ENCODE results near the gene F3. TPM values are rescaled to one million over a fixed set of nuclear protein-coding genes. Genes with fewer than 3 reads are reported as not detected.

F3 gene
- polyA plus RNA-seq, 1 donor (not counting 4 experiments of a cell fraction or from before 2014, with no cell fraction given), result 1,409 TPM

GRCh38 chr1:94565901-94566300 is 24.3 kb upstream of the F3 start:
- H3K9me3 ChIP-seq (ENCODE audit: control insufficient read depth, low read depth, low read length), result peaks cover 3% of the 10 kb centered on the region
- no peak for TF ChIP-seq CTCF (optimal IDR thresholded peaks at IDR 0.05 in 1 of 3, IDR thresholded peaks at IDR 0.05 in 1 of 3, conservative IDR thresholded peaks at IDR 0.05 in 1 of 3; ENCODE audit: extremely low read depth in 1 of 3, insufficient read depth in 2 of 3, low read length in 3 of 3)
- no peak for TF ChIP-seq EZH2 (IDR thresholded peaks at IDR 0.05; ENCODE audit: low read length)
- no peak overlapping the region for H3K9ac ChIP-seq (ENCODE audit: control insufficient read depth, extremely low read depth, insufficient read depth, low read length)
- DNase-seq (ENCODE audit: low read depth, low spot score) (no peak), FAIRE-seq (no peak)
- dilution Hi-C loops (cut with MboI; ENCODE audit: extremely low pct_ligation_motif_present, low sequenced_read_pairs), result no loop called here
- no peaks in the 10 kb centered on the region for H3K79me2 ChIP-seq (ENCODE audit: control insufficient read depth, insufficient read depth, low read length)
- no peaks in the 10 kb centered on the region for H4K20me1 ChIP-seq (ENCODE audit: control insufficient read depth, extremely low read depth, insufficient read depth, low read length)
- H3K4me2 ChIP-seq (ENCODE audit: control insufficient read depth, extremely low read depth, insufficient read depth, low read depth, low read length), result no peak overlapping the region
- H3K27ac ChIP-seq (ENCODE audit: control insufficient read depth, insufficient read depth, low read length), result no peak overlapping the region
- H3K4me3 ChIP-seq (ENCODE audit: control insufficient read depth in 2 of 3, extremely low read depth in 1 of 3, insufficient read depth in 2 of 3, low read depth in 1 of 3, low read length in 3 of 3), result no peak overlapping the region
- no peaks in the 10 kb centered on the region for H3K9me1 ChIP-seq (ENCODE audit: control insufficient read depth, extremely low read depth, insufficient read depth, low read length)
- peaks cover 3% of the 10 kb centered on the region for H3K4me1 ChIP-seq (ENCODE audit: control insufficient read depth, extremely low read depth, insufficient read depth, low read length)
- H3K27me3 ChIP-seq (ENCODE audit: control insufficient read depth, extremely low read depth, insufficient read depth, low read length), result no peaks in the 10 kb centered on the region
- no peak overlapping the region for H2AFZ ChIP-seq (ENCODE audit: control insufficient read depth, low read length)
- H3K36me3 ChIP-seq (ENCODE audit: control insufficient read depth in 2 of 2, extremely low read depth in 1 of 2, insufficient read depth in 2 of 2, low read length in 2 of 2), result no peaks in the 10 kb centered on the region

- no peak for FAIRE-seq
- TF ChIP-seq CTCF (optimal IDR thresholded peaks at IDR 0.05 in 1 of 3, IDR thresholded peaks at IDR 0.05 in 1 of 3, conservative IDR thresholded peaks at IDR 0.05 in 1 of 3; ENCODE audit: extremely low read depth in 1 of 3, insufficient read depth in 2 of 3, low read length in 3 of 3) (no peak), EZH2 (IDR thresholded peaks at IDR 0.05; ENCODE audit: low read length) (no peak)
- H3K9ac ChIP-seq (ENCODE audit: control insufficient read depth, extremely low read depth, insufficient read depth, low read length), result no peak overlapping the region
- dilution Hi-C loops (cut with MboI; ENCODE audit: extremely low pct_ligation_motif_present, low sequenced_read_pairs), result no loop called here
- H3K4me3 ChIP-seq (ENCODE audit: control insufficient read depth in 2 of 3, extremely low read depth in 1 of 3, insufficient read depth in 2 of 3, low read depth in 1 of 3, low read length in 3 of 3), result no peak overlapping the region
- H3K9me3 ChIP-seq (ENCODE audit: control insufficient read depth, low read depth, low read length), result no peaks in the 10 kb centered on the region
- H3K4me2 ChIP-seq (ENCODE audit: control insufficient read depth, extremely low read depth, insufficient read depth, low read depth, low read length), result no peak overlapping the region
- H3K4me1 ChIP-seq (ENCODE audit: control insufficient read depth, extremely low read depth, insufficient read depth, low read length), result peaks cover 9% of the 10 kb centered on the region
- no peaks in the 10 kb centered on the region for H4K20me1 ChIP-seq (ENCODE audit: control insufficient read depth, extremely low read depth, insufficient read depth, low read length)
- H3K36me3 ChIP-seq (ENCODE audit: control insufficient read depth in 2 of 2, extremely low read depth in 1 of 2, insufficient read depth in 2 of 2, low read length in 2 of 2), result no peaks in the 10 kb centered on the region
- no peaks in the 10 kb centered on the region for H3K27me3 ChIP-seq (ENCODE audit: control insufficient read depth, extremely low read depth, insufficient read depth, low read length)
- no peak overlapping the region for H3K27ac ChIP-seq (ENCODE audit: control insufficient read depth, insufficient read depth, low read length)
- no peaks in the 10 kb centered on the region for H3K79me2 ChIP-seq (ENCODE audit: control insufficient read depth, insufficient read depth, low read length)
- no peak for DNase-seq (ENCODE audit: low read depth, low spot score)
- H2AFZ ChIP-seq (ENCODE audit: control insufficient read depth, low read length), result no peak overlapping the region
- H3K9me1 ChIP-seq (ENCODE audit: control insufficient read depth, extremely low read depth, insufficient read depth, low read length), result no peaks in the 10 kb centered on the region
Observed at GRCh38 chr1:94562519-94563260, 21.1 kb upstream of the F3 start.
